PC-9 (cell line): Measurements from ENCODE around the gene ANO7. TPM values are rescaled to one million over a fixed set of nuclear protein-coding genes. Genes with fewer than 3 reads are reported as not detected.

Source experiments
- BruUV-seq: library from RNA; stranded (reverse); fragments of 400-500 nt; replicated peaks from 2 replicates; lab custom pipeline; 2021; lab: Mats Ljungman, UMichigan
- CTCF ChIA-PET: fragments of 300-600 bp; sonication (Branson Sonifier 250); formaldehyde crosslinking; loops from one replicate; lab custom pipeline; 2022; ENCODE audit warnings: antibody characterized with exemption; lab: Charles Lee
- POLR2A ChIA-PET: fragments of 300-600 bp; sonication (Branson Sonifier 250); formaldehyde crosslinking; loops from one replicate; lab custom pipeline; 2022; ENCODE audit warnings: antibody characterized with exemption; ENCODE audit not compliant: unreplicated experiment; lab: Charles Lee
- DNase-seq, 2 experiments: peaks; one replicate each; pipeline versions ENCODE4 v3.0.0 to v3.0.0-alpha.2; 2015 to 2022; ENCODE audit warnings: mixed read lengths in 1 of 2
- H2AFZ ChIP-seq: fragments of 200-600 bp; sonication (generic); 2 replicates; pipeline ENCODE4 v1.8.1; 2017; ENCODE audit warnings: antibody characterized with exemption
- H3F3A ChIP-seq: fragments of 200-600 bp; sonication (generic); 2 replicates; pipeline ENCODE4 v1.8.1; 2017; ENCODE audit warnings: antibody characterized with exemption, mild to moderate bottlenecking, low read depth; ENCODE audit not compliant: insufficient read depth
- H3K27ac ChIP-seq: fragments of 200-600 bp; sonication (generic); 2 replicates; pipeline ENCODE4 v1.6.1; 2016; ENCODE audit warnings: mixed run types
- H3K27me3 ChIP-seq: fragments of 200-600 bp; sonication (generic); 2 replicates; pipeline ENCODE4 v1.6.1; 2016; ENCODE audit warnings: low read depth, mixed run types; ENCODE audit not compliant: insufficient read depth
- H3K36me3 ChIP-seq: fragments of 200-600 bp; sonication (generic); 2 replicates; pipeline ENCODE4 v1.6.1; 2016; ENCODE audit warnings: low read depth, mixed run types
- H3K4me1 ChIP-seq: fragments of 200-600 bp; sonication (generic); replicated peaks from 2 replicates; pipeline ENCODE4 v1.6.1; 2016; ENCODE audit warnings: mixed run types; ENCODE audit not compliant: insufficient read depth
- H3K4me2 ChIP-seq: fragments of 200-600 bp; sonication (generic); 2 replicates; pipeline ENCODE4 v1.6.1; 2017; ENCODE audit warnings: mixed run types
- H3K4me3 ChIP-seq: fragments of 200-600 bp; sonication (generic); 2 replicates; pipeline ENCODE4 v1.6.1; 2016; ENCODE audit warnings: mixed run types
- H3K79me2 ChIP-seq: fragments of 200-600 bp; sonication (generic); 2 replicates; pipeline ENCODE4 v1.6.1; 2017; ENCODE audit warnings: low read depth, mixed run types
- H3K9me2 ChIP-seq: fragments of 200-600 bp; sonication (generic); 2 replicates; pipeline ENCODE4 v1.8.1; 2017; ENCODE audit warnings: mild to moderate bottlenecking; ENCODE audit not compliant: insufficient read depth
- H3K9me3 ChIP-seq: fragments of 200-600 bp; sonication (generic); 2 replicates; pipeline ENCODE4 v1.8.1; 2016; ENCODE audit warnings: low read depth; ENCODE audit not compliant: insufficient read depth
- H4K20me1 ChIP-seq: fragments of 200-600 bp; sonication (generic); 2 replicates; pipeline ENCODE4 v1.8.1; 2017; ENCODE audit not compliant: insufficient read depth
- CTCF ChIP-seq: fragments of 200-600 bp; sonication (generic); conservative IDR thresholded peaks from 2 replicates; pipeline ENCODE4 v1.6.1; 2017; ENCODE audit warnings: mixed run types, antibody characterized with exemption, mild to moderate bottlenecking, moderate library complexity
- EZH2 ChIP-seq: fragments of 200-600 bp; sonication (generic); IDR thresholded peaks from 2 replicates; pipeline ENCODE4 v1.8.0; 2017; ENCODE audit warnings: antibody characterized with exemption, low read depth
- intact Hi-C: fragments of 100-400 bp; cut with micrococcal nuclease; formaldehyde crosslinking; loops from one replicate; pipeline ENCODE4 v1.10.0; 2022; ENCODE audit not compliant: unreplicated experiment
- total RNA-seq: library from RNA; stranded (reverse); gene quantifications from 2 replicates; pipeline ENCODE4 v1.2.3, GENCODE V29; 2021

The ANO7 gene
- total RNA-seq, 1 experiment from 2014 or later = 6.5 TPM

GRCh38 chr2:241148239-241148638, 40.2 kb upstream of the ANO7 start:
- Histone ChIP-seq H3K9me2 (no peaks in the 10 kb centered on the region), H3K79me2 (peaks cover 50% of the 10 kb centered on the region), H2AFZ (peak overlapping the region; percentile 94), H3K27ac (no peak overlapping the region), H3K36me3 (0 out of 2 replicates have a peak, but pooled peaks cover 2% of the 10 kb centered on the region), H3K4me1 (peaks cover 17% of the 10 kb centered on the region), H3K9me3 (no peaks in the 10 kb centered on the region), H3K4me3 (peak overlapping the region; percentile 76), H3K27me3 (no peaks in the 10 kb centered on the region), H3K4me2 (peak overlapping the region; percentile 93), H4K20me1 (no peaks in the 10 kb centered on the region), H3F3A (no peaks in the 10 kb centered on the region)
- TF ChIP-seq EZH2 (no peak), CTCF (no peak)
- POLR2A ChIA-PET = interaction anchor here (0.6 kb wide), 2 partner anchors 250 to 591 kb away, joined by 4 to 6 read pairs; no protein-coding TSS in a partner anchor
- intact Hi-C loops = loop anchor here (2.0 to 5.0 kb wide), 3 partner anchors 46 to 297 kb away; partner anchors contain the start of genes FARP2 and MTERF4
- CTCF ChIA-PET = interaction anchor here (0.6 kb wide), 1 partner anchor 234 kb away, joined by 6 read pairs; no protein-coding TSS in a partner anchor
- DNase-seq = no peak
- TSS peak; percentile 40 for BruUV-seq

GRCh38 chr2:241148891-241149674, 39.4 kb upstream of the ANO7 start, which contains the start of gene PASK:
Gene PASK (minus strand): TSS chr2:241149472. CDS start chr2:241143032, 6,440 bp downstream.
- no peaks in the 10 kb centered on the region for H3K27me3 ChIP-seq
- peaks cover 17% of the 10 kb centered on the region for H3K4me1 ChIP-seq
- peak within 1 kb of the TSS; percentile 93 for H3K4me2 ChIP-seq
- TF ChIP-seq EZH2 (no peak), CTCF (no peak)
- no peak within 1 kb of the TSS for H3K27ac ChIP-seq
- H3F3A ChIP-seq = no peaks in the 10 kb centered on the region
- H3K4me3 ChIP-seq = peak within 1 kb of the TSS; percentile 76
- no peaks in the 10 kb centered on the region for H3K9me3 ChIP-seq
- ChIA-PET POLR2A (interaction anchor here (0.5 to 0.9 kb wide), 9 partner anchors 14 to 329 kb away, joined by 3 to 15 read pairs (median 4); no protein-coding TSS in a partner anchor), CTCF (interaction anchor here (0.6 to 1.5 kb wide), 2 partner anchors 72 to 235 kb away, joined by 6 to 7 read pairs; no protein-coding TSS in a partner anchor)
- no TSS peak for BruUV-seq
- peak within 1 kb of the TSS; percentile 94 for H2AFZ ChIP-seq
- H4K20me1 ChIP-seq = no peaks in the 10 kb centered on the region
- no peaks in the 10 kb centered on the region for H3K9me2 ChIP-seq
- H3K79me2 ChIP-seq = peaks cover 50% of the 10 kb centered on the region
- intact Hi-C loops = loop anchor here (2.0 to 5.0 kb wide), 3 partner anchors 47 to 298 kb away; partner anchors contain the start of genes FARP2 and MTERF4
- peak; percentile 97 to 99 for DNase-seq
- H3K36me3 ChIP-seq = 0 out of 2 replicates have a peak, but pooled peaks cover 3% of the 10 kb centered on the region

- no peaks in the 10 kb centered on the region for H3F3A ChIP-seq
- no peak for TF ChIP-seq EZH2
- TF ChIP-seq CTCF = no peak
- H3K79me2 ChIP-seq = peaks cover 45% of the 10 kb centered on the region
- no TSS peak for BruUV-seq
- intact Hi-C loops = loop anchor here (2.0 to 5.0 kb wide), 3 partner anchors 47 to 299 kb away; partner anchors contain the start of genes FARP2 and MTERF4
- peak overlapping the region; percentile 76 for H3K4me3 ChIP-seq
- 0 out of 2 replicates have a peak, but pooled peaks cover 3% of the 10 kb centered on the region for H3K36me3 ChIP-seq
- ChIA-PET POLR2A (interaction anchor here (0.5 to 0.9 kb wide), 7 partner anchors 13 to 328 kb away, joined by 3 to 15 read pairs (median 4); no protein-coding TSS in a partner anchor), CTCF (interaction anchor here (1.5 kb wide), 1 partner anchor 72 kb away, joined by 7 read pairs; no protein-coding TSS in a partner anchor)
- peaks cover 17% of the 10 kb centered on the region for H3K4me1 ChIP-seq
- no peaks in the 10 kb centered on the region; the same call in 1 of the 2 replicates for H4K20me1 ChIP-seq
- peak overlapping the region; percentile 94 for H2AFZ ChIP-seq
- no peak for DNase-seq
- peak overlapping the region; percentile 93 for H3K4me2 ChIP-seq
- no peaks in the 10 kb centered on the region for H3K9me3 ChIP-seq
- H3K9me2 ChIP-seq = no peaks in the 10 kb centered on the region
- no peaks in the 10 kb centered on the region for H3K27me3 ChIP-seq
- no peak overlapping the region for H3K27ac ChIP-seq
Observed at GRCh38 chr2:241149675-241149924, 38.9 kb upstream of the ANO7 start.
